Transverse colon (tissue), 4 donors: ENCODE measurements around the gene ARAP2. TPM values are rescaled to one million over a fixed set of nuclear protein-coding genes. Genes with fewer than 3 reads are reported as not detected.

ENCODE experiments used
- DNase-seq: peaks from one replicate; pipeline ENCODE4 v3.0.0-alpha.2; 2019
- H3K27ac ChIP-seq, 4 donors: fragments of 200-600 bp; sonication (generic); 2 replicates each; pipeline ENCODE4 v1.5.1; 2016 to 2018; ENCODE audit warnings: inconsistent platforms in 4 of 4
- H3K27me3 ChIP-seq: fragments of 200-600 bp; sonication (generic); 2 replicates; pipeline ENCODE4 v1.5.1; 2017; ENCODE audit warnings: inconsistent platforms
- H3K36me3 ChIP-seq, 4 donors: fragments of 200-600 bp; sonication (generic); 2 replicates each; pipeline ENCODE4 v1.5.1; 2017 to 2019; ENCODE audit warnings: inconsistent platforms in 4 of 4
- H3K4me1 ChIP-seq, 4 donors: fragments of 200-600 bp; sonication (generic); 2 replicates each; pipeline ENCODE4 v1.5.1; 2017 to 2020; ENCODE audit warnings: inconsistent platforms in 4 of 4
- H3K4me3 ChIP-seq, 4 donors: fragments of 200-600 bp; sonication (generic); 1 replicate in 1 of 4; 2 replicates in 3 of 4; pipeline versions ENCODE4 v1.5.1 to v1.6.1; 2017 to 2019; ENCODE audit warnings: inconsistent platforms in 4 of 4
- H3K9me3 ChIP-seq, 2 donors: fragments of 200-600 bp; sonication (generic); 2 replicates each; pipeline ENCODE4 v1.5.1; 2017 to 2019; ENCODE audit warnings: inconsistent platforms in 2 of 2
- CTCF ChIP-seq, 5 experiments: fragments of 200-600 bp in 3 of 5; fragments of 450-650 bp in 2 of 5; sonication (generic) in 3 of 5; IDR thresholded peaks; 1 replicate in 2 of 5; 2 replicates in 3 of 5; pipeline ENCODE4 v1.5.1; 2016 to 2017; ENCODE audit warnings: antibody characterized with exemption in 5 of 5, inconsistent platforms in 3 of 5, mild to moderate bottlenecking in 2 of 5, moderate library complexity in 1 of 5
- EP300 ChIP-seq: sonication (generic); formaldehyde crosslinking; IDR thresholded peaks from one replicate; pipeline ENCODE4 v1.6.1; 2017; ENCODE audit warnings: antibody characterized with exemption, low read depth
- POLR2A ChIP-seq: fragments of 450-650 bp; IDR thresholded peaks from one replicate; pipeline ENCODE4 v1.6.1; 2016; ENCODE audit warnings: antibody characterized with exemption, mild to moderate bottlenecking, moderate library complexity
- POLR2AphosphoS5 ChIP-seq, 3 donors: sonication (generic); formaldehyde crosslinking; IDR thresholded peaks; one replicate each; pipeline ENCODE4 v1.6.1; 2016; ENCODE audit warnings: antibody characterized with exemption in 3 of 3
- WGBS, 2 donors: methylation state at CpG; one replicate each; pipeline ENCODE4 v1.1.5; 2018; ENCODE audit warnings: low coverage in 1 of 2; 5-methylcytosine and 5-hydroxymethylcytosine counted together
- in situ Hi-C, 4 donors: fragments of 200-750 bp; cut with MboI; loops; one replicate each; pipeline versions ENCODE4 v1.15.0 to v1.15.1; 2017; ENCODE audit warnings: low sequenced_read_pairs in 3 of 4, low pct_ligation_motif_present in 1 of 4, low pct_unique_long_range_greater_than_20kb in 1 of 4
- intact Hi-C: fragments of 100-400 bp; cut with DNase I; formaldehyde crosslinking; loops from one replicate; pipeline ENCODE4 v1.15.1; 2023; ENCODE audit warnings: low total_unique reads
- total RNA-seq, 4 donors: library from RNA; depleted of rRNA; stranded (reverse); fragments of >200 nt; gene quantifications; one replicate each; pipeline ENCODE4 v1.1.0, GENCODE V29; 2016

ARAP2 gene
- total RNA-seq, 4 donors from 2014 or later = 42.3 to 108 (median 50.3) TPM

DNA sequence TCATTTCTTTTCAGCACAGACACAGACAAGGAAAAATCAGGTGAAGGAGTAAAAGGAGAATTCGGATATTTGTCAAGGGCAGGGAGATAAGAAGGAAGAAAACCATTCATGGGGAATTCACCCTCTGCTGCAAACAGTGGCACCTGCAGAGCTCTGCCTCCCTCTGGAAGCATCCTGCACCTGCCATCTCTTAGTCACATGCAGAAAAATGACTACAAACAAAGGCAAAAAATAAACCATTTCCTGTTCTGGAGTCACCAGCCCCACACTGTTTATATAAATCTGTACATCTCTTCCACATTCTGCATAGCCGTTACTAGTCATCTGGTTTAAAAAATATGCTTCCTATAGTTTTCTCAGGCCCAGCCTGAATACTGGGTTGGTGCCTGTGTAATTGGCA is 205.3 kb downstream of the ARAP2 start:
- no peaks in the 10 kb centered on the region for H3K9me3 ChIP-seq
- in situ Hi-C loops = no loop called here
- no peaks in the 10 kb centered on the region for H3K27me3 ChIP-seq
- 32 to 40% methylated on average over 2 of the region's 2 CpGs for WGBS, 2 donors
- intact Hi-C loops = no loop called here
- H3K4me1 ChIP-seq = peaks cover 0 to 33% (median 4%) of the 10 kb centered on the region in 4 donors
- DNase-seq = no peak
- H3K27ac ChIP-seq = peak overlapping the region in 1 of 4 donors; percentile 10
- TF ChIP-seq CTCF (IDR thresholded peaks at IDR 0.05) (no peak), POLR2A (no peak), EP300 (no peak), POLR2AphosphoS5 (IDR thresholded peaks at IDR 0.05) (no peak)
- no peaks in the 10 kb centered on the region for H3K36me3 ChIP-seq
- no peak overlapping the region for H3K4me3 ChIP-seq

DNA sequence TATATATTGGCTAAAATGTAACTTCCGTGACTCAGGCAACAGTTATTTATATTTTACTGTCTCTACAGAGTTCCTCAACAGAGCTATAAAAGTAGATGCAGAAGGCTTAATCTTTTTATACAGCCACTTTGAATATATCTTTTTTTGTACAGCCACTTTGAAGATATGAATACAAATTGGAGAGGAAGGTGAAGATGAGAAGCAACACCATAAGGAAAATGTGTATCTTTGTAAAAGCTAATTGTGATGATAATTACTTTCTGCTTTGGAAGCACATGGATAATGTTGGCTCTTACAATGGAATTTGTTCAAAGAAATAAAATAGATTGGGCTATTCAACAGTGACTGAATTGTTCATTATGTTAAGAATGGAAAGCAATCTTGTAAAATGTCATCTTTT is 205.8 kb downstream of the ARAP2 start:
- 63 to 65% methylated on average over 1 of the region's 1 CpG for WGBS, 2 donors
- Histone ChIP-seq H3K9me3 (no peaks in the 10 kb centered on the region), H3K4me1 (peaks cover 0 to 33% (median 4%) of the 10 kb centered on the region in 4 donors), H3K4me3 (no peak overlapping the region), H3K27me3 (no peaks in the 10 kb centered on the region), H3K27ac (peak overlapping the region in 1 of 4 donors; percentile 10), H3K36me3 (no peaks in the 10 kb centered on the region)
- no peak for TF ChIP-seq POLR2A
- no peak for TF ChIP-seq POLR2AphosphoS5 (IDR thresholded peaks at IDR 0.05)
- no peak for TF ChIP-seq CTCF (IDR thresholded peaks at IDR 0.05)
- TF ChIP-seq EP300 = no peak
- intact Hi-C loops = no loop called here
- DNase-seq = no peak
- in situ Hi-C loops = no loop called here

GRCh38 chr4:36037127-36037526 is 207.2 kb downstream of the ARAP2 start:
- peaks cover 0 to 21% (median 2%) of the 10 kb centered on the region in 4 donors for H3K4me1 ChIP-seq
- H3K9me3 ChIP-seq = no peaks in the 10 kb centered on the region
- H3K4me3 ChIP-seq = no peak overlapping the region
- H3K36me3 ChIP-seq = no peaks in the 10 kb centered on the region
- intact Hi-C loops = no loop called here
- no peak for TF ChIP-seq POLR2A
- TF ChIP-seq EP300 = no peak
- no peak for TF ChIP-seq POLR2AphosphoS5 (IDR thresholded peaks at IDR 0.05)
- TF ChIP-seq CTCF (IDR thresholded peaks at IDR 0.05) = no peak
- in situ Hi-C loops = no loop called here
- no peaks in the 10 kb centered on the region for H3K27me3 ChIP-seq
- no peak overlapping the region for H3K27ac ChIP-seq
- DNase-seq = no peak

DNA sequence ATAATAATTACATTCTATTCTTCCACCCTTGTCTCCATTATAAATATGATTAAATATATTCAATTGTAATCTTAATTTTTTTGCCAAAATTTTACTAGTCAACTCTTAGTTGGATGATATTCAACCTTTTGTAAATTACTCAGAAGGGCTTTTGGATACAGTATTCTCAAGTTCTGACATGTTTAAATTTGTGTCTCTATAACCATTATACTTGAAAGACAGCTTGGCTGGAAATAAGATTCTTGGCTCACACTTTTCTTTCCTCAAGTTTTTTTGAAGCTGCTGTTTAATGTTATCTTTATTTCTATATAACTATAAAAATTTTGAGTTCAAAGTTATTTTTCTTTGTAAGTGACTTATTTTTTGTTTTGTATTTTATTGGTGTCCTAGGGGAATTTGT is 214.4 kb downstream of the ARAP2 start:
- H3K36me3 ChIP-seq = no peaks in the 10 kb centered on the region
- no peak overlapping the region for H3K4me3 ChIP-seq
- H3K4me1 ChIP-seq = no peaks in the 10 kb centered on the region
- TF ChIP-seq POLR2A = no peak
- no peak for TF ChIP-seq EP300
- no peak overlapping the region for H3K27ac ChIP-seq
- in situ Hi-C loops = no loop called here
- intact Hi-C loops = no loop called here
- DNase-seq = no peak
- no peaks in the 10 kb centered on the region for H3K9me3 ChIP-seq
- H3K27me3 ChIP-seq = no peaks in the 10 kb centered on the region

GRCh38 chr4:36027203-36027602 is 217.1 kb downstream of the ARAP2 start:
- TF ChIP-seq CTCF (IDR thresholded peaks at IDR 0.05) = no peak
- no peak for TF ChIP-seq POLR2A
- no peak for TF ChIP-seq POLR2AphosphoS5 (IDR thresholded peaks at IDR 0.05)
- no peak for TF ChIP-seq EP300
- no peaks in the 10 kb centered on the region for H3K9me3 ChIP-seq
- intact Hi-C loops (no loop called here), in situ Hi-C loops (no loop called here)
- H3K4me3 ChIP-seq = no peak overlapping the region
- no peaks in the 10 kb centered on the region for H3K36me3 ChIP-seq
- DNase-seq = no peak
- no peaks in the 10 kb centered on the region for H3K27me3 ChIP-seq
- H3K4me1 ChIP-seq = no peaks in the 10 kb centered on the region
- no peak overlapping the region for H3K27ac ChIP-seq
- 75 to 82% methylated on average over 4 to 5 of the region's 5 CpGs for WGBS, 2 donors
